Measurements from ENCODE around the gene SLFN12. TPM values are rescaled to one million over a fixed set of nuclear protein-coding genes. Genes with fewer than 3 reads are reported as not detected.
"Not testable (repeated sequence)": the region's sequence is repeated elsewhere in the genome, so short reads cannot be mapped to it uniquely, and the experiment has no call there.

Gene SLFN12
- total RNA-seq, 3 donors from 2014 or later, result 0.81 to 2.0 (median 1.1) TPM

GRCh38 chr17:35433075-35433894 is 985 bp upstream of the SLFN12 start:
- ATAC-seq (peak; percentile 89 to 91), DNase-seq (peak; percentile 76)
- no peaks in the 10 kb centered on the region for H3K9me3 Mint-ChIP-seq
- peaks cover 45% of the 10 kb centered on the region for H3K4me1 Mint-ChIP-seq (ENCODE audit: low read depth)
- no peaks in the 10 kb centered on the region for H3K36me3 Mint-ChIP-seq (ENCODE audit: insufficient read depth)
- H3K4me3 Mint-ChIP-seq, result peak overlapping the region; percentile 95
- H3K27me3 Mint-ChIP-seq (ENCODE audit: low read depth), result no peaks in the 10 kb centered on the region

DNA sequence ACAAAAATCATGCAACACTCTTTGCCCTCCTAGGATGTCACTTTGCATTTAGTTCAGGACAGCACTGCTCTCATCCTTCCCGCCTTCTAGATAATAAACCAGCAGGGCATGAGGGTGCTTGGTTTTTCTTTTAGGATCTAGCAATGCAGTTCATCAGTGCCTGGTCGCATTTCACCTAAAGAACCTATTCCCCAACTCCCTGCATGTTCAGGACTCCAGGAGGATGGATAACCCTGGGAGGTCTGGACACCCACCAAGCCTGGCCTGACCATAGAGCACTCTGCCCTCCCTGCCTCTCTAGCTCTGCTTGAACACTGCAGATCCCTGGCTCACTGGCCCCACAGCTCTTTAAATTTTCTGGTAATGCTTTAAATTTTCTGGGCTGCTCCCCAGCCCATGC is 2.6 kb downstream of the SLFN12 start:
- H3K9me3 Mint-ChIP-seq, result no peaks in the 10 kb centered on the region
- H3K27me3 Mint-ChIP-seq (ENCODE audit: low read depth), result no peaks in the 10 kb centered on the region
- H3K36me3 Mint-ChIP-seq (ENCODE audit: insufficient read depth), result no peaks in the 10 kb centered on the region
- no peak overlapping the region for H3K4me3 Mint-ChIP-seq
- DNase-seq (no peak), ATAC-seq (no peak)
- peaks cover 53% of the 10 kb centered on the region for H3K4me1 Mint-ChIP-seq (ENCODE audit: low read depth)

DNA sequence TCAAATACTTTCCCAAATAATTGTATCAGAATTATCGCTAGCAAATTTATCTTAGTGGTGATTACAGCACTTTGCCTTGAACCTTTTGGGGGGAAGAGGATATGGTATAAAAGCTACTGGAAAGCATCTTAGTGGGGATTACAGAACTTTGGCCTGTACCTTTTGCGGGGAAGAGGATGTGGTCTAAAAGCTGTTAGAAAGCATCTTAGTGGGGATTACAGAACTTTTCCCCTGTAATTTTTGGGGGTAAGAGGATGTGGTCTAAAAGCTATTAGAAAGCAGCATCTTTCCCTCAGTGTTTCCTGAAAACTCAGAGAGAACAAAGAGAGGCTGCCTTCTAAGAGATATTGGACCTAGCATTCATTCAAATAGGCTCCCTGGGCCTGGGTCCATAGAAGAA is 4.1 kb downstream of the SLFN12 start:
- DNase-seq (no peak), ATAC-seq (no peak)
- Mint-ChIP-seq H3K36me3 (ENCODE audit: insufficient read depth) (no peaks in the 10 kb centered on the region), H3K4me3 (no peak overlapping the region), H3K27me3 (ENCODE audit: low read depth) (no peaks in the 10 kb centered on the region), H3K9me3 (no peaks in the 10 kb centered on the region), H3K4me1 (ENCODE audit: low read depth) (peaks cover 44% of the 10 kb centered on the region)

GRCh38 chr17:35423761-35424160 is 8.5 kb downstream of the SLFN12 start:
- no peak overlapping the region for H3K4me3 Mint-ChIP-seq
- no peaks in the 10 kb centered on the region for H3K9me3 Mint-ChIP-seq
- H3K36me3 Mint-ChIP-seq (ENCODE audit: insufficient read depth), result peaks cover 11% of the 10 kb centered on the region
- H3K27me3 Mint-ChIP-seq (ENCODE audit: low read depth), result no peaks in the 10 kb centered on the region
- H3K4me1 Mint-ChIP-seq (ENCODE audit: low read depth), result peaks cover 13% of the 10 kb centered on the region
- no peak for ATAC-seq
- no peak for DNase-seq

DNA sequence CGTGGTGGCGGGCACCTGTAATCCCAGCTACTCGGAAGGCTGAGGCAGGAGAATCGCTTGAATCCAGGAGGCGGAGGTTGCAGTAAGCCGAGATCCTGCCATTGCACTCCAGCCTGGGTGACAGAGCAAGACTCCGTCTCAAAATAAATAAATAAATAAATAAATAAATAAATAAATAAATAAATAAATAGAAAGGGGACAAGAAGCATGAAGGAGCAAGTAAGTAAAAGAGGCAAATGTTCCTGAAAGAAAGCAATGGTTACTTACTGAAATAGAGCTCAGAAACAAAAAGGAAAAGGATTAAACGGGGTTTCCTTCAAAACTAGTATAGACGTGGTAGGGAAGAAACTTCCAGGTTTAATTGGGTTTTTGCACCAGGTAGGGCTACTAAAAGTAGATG is 11.2 kb downstream of the SLFN12 start:
- H3K9me3 Mint-ChIP-seq; H3K4me3 Mint-ChIP-seq; DNase-seq; H3K27me3 Mint-ChIP-seq (ENCODE audit: low read depth); ATAC-seq; H3K4me1 Mint-ChIP-seq (ENCODE audit: low read depth): not testable (repeated sequence)
- H3K36me3 Mint-ChIP-seq (ENCODE audit: insufficient read depth), result peaks cover 13% of the 10 kb centered on the region

DNA sequence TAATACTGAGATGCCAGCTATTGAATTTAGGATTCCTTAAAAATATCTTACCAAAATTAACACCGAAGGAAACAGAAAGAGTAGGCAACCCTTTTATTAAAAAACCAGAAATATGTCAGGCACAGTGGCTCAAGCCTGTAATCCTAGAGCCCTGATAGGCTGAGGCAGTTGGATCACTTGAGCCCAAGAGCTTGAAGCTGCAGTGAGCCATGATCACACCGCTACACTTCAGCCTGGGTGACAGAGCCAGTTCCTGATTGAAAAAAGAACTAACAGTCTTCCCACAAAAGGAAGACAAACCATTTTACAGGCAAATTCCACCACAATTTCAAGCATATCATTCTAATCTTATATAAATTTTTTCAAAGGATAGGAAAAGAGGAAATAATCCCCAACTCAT is 15.6 kb downstream of the SLFN12 start:
- peaks cover 2% of the 10 kb centered on the region for H3K4me1 Mint-ChIP-seq (ENCODE audit: low read depth)
- DNase-seq (no peak), ATAC-seq (no peak)
- peaks cover 30% of the 10 kb centered on the region for H3K36me3 Mint-ChIP-seq (ENCODE audit: insufficient read depth)
- H3K27me3 Mint-ChIP-seq (ENCODE audit: low read depth), result no peaks in the 10 kb centered on the region
- peaks cover 7% of the 10 kb centered on the region for H3K9me3 Mint-ChIP-seq
- H3K4me3 Mint-ChIP-seq, result no peak overlapping the region

- H3K36me3 Mint-ChIP-seq (ENCODE audit: insufficient read depth), result peaks cover 33% of the 10 kb centered on the region
- H3K4me1 Mint-ChIP-seq (ENCODE audit: low read depth); H3K4me3 Mint-ChIP-seq; DNase-seq; H3K9me3 Mint-ChIP-seq; H3K27me3 Mint-ChIP-seq (ENCODE audit: low read depth); ATAC-seq: not testable (repeated sequence)
Observed at GRCh38 chr17:35414707-35415106, 17.6 kb downstream of the SLFN12 start.

GRCh38 chr17:35414247-35414646 is 18.1 kb downstream of the SLFN12 start:
- Mint-ChIP-seq H3K36me3 (ENCODE audit: insufficient read depth) (peaks cover 30% of the 10 kb centered on the region), H3K27me3 (ENCODE audit: low read depth) (no peaks in the 10 kb centered on the region), H3K4me1 (ENCODE audit: low read depth) (peaks cover 2% of the 10 kb centered on the region), H3K9me3 (peaks cover 7% of the 10 kb centered on the region), H3K4me3 (no peak overlapping the region)
- ATAC-seq (no peak), DNase-seq (no peak)

GRCh38 chr17:35407531-35407930 is 24.8 kb downstream of the SLFN12 start:
- no peaks in the 10 kb centered on the region for H3K27me3 Mint-ChIP-seq (ENCODE audit: low read depth)
- peaks cover 5% of the 10 kb centered on the region for H3K4me1 Mint-ChIP-seq (ENCODE audit: low read depth)
- H3K36me3 Mint-ChIP-seq (ENCODE audit: insufficient read depth), result peaks cover 11% of the 10 kb centered on the region
- H3K4me3 Mint-ChIP-seq, result no peak overlapping the region
- no peak for ATAC-seq
- no peak for DNase-seq
- no peaks in the 10 kb centered on the region for H3K9me3 Mint-ChIP-seq

DNA sequence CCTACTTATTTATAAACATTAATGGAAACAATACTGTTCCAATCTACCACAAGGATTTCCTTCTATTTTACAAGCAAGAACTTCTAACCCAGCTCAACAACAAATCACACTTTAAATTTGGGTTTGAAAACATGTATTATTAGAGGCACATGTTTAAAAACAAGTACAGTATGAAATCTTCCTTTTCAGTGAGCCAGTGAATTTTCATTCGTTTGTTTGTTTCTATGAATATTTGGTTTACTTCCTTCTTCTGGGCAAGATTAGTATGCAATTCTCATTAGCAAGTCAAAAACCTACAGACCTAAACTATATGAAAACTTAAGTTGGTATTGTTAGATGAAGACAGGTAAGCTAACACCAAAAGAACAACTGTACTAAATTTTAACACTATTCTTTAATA is 25.7 kb downstream of the SLFN12 start:
- Mint-ChIP-seq H3K27me3 (ENCODE audit: low read depth) (no peaks in the 10 kb centered on the region), H3K9me3 (no peaks in the 10 kb centered on the region), H3K4me1 (ENCODE audit: low read depth) (peaks cover 5% of the 10 kb centered on the region), H3K36me3 (ENCODE audit: insufficient read depth) (peaks cover 9% of the 10 kb centered on the region), H3K4me3 (no peak overlapping the region)
- ATAC-seq, result no peak
- DNase-seq, result no peak

- H3K9me3 Mint-ChIP-seq, result no peaks in the 10 kb centered on the region
- no peaks in the 10 kb centered on the region for H3K27me3 Mint-ChIP-seq (ENCODE audit: low read depth)
- no peak overlapping the region for H3K4me3 Mint-ChIP-seq
- peaks cover 5% of the 10 kb centered on the region for H3K4me1 Mint-ChIP-seq (ENCODE audit: low read depth)
- peaks cover 5% of the 10 kb centered on the region for H3K36me3 Mint-ChIP-seq (ENCODE audit: insufficient read depth)
- ATAC-seq, result peak; percentile 43 to 70
- no peak for DNase-seq
Observed at GRCh38 chr17:35404360-35404759, 27.9 kb downstream of the SLFN12 start.

- H3K4me1 Mint-ChIP-seq (ENCODE audit: low read depth); H3K27me3 Mint-ChIP-seq (ENCODE audit: low read depth); H3K4me3 Mint-ChIP-seq; DNase-seq; H3K36me3 Mint-ChIP-seq (ENCODE audit: insufficient read depth); H3K9me3 Mint-ChIP-seq; ATAC-seq: not testable (repeated sequence)
Observed at GRCh38 chr17:35393783-35394182, 38.5 kb downstream of the SLFN12 start.

- H3K4me3 Mint-ChIP-seq, result no peak overlapping the region
- ATAC-seq, result no peak
- no peaks in the 10 kb centered on the region for H3K36me3 Mint-ChIP-seq (ENCODE audit: insufficient read depth)
- H3K9me3 Mint-ChIP-seq, result no peaks in the 10 kb centered on the region
- peaks cover 5% of the 10 kb centered on the region for H3K27me3 Mint-ChIP-seq (ENCODE audit: low read depth)
- DNase-seq, result no peak
- peaks cover 2% of the 10 kb centered on the region for H3K4me1 Mint-ChIP-seq (ENCODE audit: low read depth)
Observed at GRCh38 chr17:35390663-35391062, 41.6 kb downstream of the SLFN12 start.

- no peak for DNase-seq
- Mint-ChIP-seq H3K4me3 (no peak overlapping the region), H3K27me3 (ENCODE audit: low read depth) (peaks cover 5% of the 10 kb centered on the region), H3K4me1 (ENCODE audit: low read depth) (peaks cover 2% of the 10 kb centered on the region), H3K36me3 (ENCODE audit: insufficient read depth) (no peaks in the 10 kb centered on the region), H3K9me3 (no peaks in the 10 kb centered on the region)
- ATAC-seq, result no peak
Observed at GRCh38 chr17:35390156-35390555, 42.1 kb downstream of the SLFN12 start.

GRCh38 chr17:35387496-35387895 is 44.8 kb downstream of the SLFN12 start:
- ATAC-seq (no peak), DNase-seq (no peak)
- Mint-ChIP-seq H3K4me1 (ENCODE audit: low read depth) (no peaks in the 10 kb centered on the region), H3K36me3 (ENCODE audit: insufficient read depth) (peaks cover 3% of the 10 kb centered on the region), H3K27me3 (ENCODE audit: low read depth) (peaks cover 5% of the 10 kb centered on the region), H3K4me3 (no peak overlapping the region), H3K9me3 (no peaks in the 10 kb centered on the region)
